ENCODE measurements around the gene PACS1.

- TF ChIP-seq, protein P1, sequence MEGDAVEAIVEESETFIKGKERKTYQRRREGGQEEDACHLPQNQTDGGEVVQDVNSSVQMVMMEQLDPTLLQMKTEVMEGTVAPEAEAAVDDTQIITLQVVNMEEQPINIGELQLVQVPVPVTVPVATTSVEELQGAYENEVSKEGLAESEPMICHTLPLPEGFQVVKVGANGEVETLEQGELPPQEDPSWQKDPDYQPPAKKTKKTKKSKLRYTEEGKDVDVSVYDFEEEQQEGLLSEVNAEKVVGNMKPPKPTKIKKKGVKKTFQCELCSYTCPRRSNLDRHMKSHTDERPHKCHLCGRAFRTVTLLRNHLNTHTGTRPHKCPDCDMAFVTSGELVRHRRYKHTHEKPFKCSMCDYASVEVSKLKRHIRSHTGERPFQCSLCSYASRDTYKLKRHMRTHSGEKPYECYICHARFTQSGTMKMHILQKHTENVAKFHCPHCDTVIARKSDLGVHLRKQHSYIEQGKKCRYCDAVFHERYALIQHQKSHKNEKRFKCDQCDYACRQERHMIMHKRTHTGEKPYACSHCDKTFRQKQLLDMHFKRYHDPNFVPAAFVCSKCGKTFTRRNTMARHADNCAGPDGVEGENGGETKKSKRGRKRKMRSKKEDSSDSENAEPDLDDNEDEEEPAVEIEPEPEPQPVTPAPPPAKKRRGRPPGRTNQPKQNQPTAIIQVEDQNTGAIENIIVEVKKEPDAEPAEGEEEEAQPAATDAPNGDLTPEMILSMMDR (IDR thresholded peaks at IDR 0.05) = peak; percentile 21
- TF ChIP-seq EZH2 (IDR thresholded peaks at IDR 0.05; ENCODE audit: borderline replicate concordance, insufficient read depth, low read depth, low read length, poor library complexity, severe bottlenecking) = no peak
These were observed 218.8 kb downstream of the PACS1 start, which contains the start of gene YIF1A for GRCh38 chr11:66288671-66289547.
